ENCODE data around the gene OOSP3. TPM values are rescaled to one million over a fixed set of nuclear protein-coding genes. Genes with fewer than 3 reads are reported as not detected.

Gene OOSP3
- total and polyA plus RNA-seq, 2 donors (not counting 1 experiment from before 2014, with no cell fraction given), result not detected

DNA sequence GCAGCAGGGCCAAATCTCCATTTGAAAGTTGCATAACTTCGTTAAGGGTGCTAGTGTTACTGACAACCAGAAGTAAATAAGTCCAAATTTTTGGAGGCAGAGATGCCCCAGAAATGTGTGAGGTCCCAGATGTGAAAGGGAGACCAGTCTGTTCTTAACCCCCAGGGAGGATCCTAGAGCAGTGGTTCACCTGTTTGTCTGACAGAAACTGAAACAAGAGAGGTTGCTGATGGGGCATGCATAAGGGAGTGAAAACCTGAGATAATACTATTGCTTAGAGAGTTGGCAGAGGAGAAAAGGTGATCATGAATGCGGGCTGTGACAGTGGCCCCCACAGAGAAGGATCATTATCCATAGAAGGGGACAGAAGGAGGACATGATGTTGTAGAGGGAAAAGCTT, 37.1 kb upstream of the OOSP3 start:
- Histone ChIP-seq H4K20me1 (ENCODE audit: control insufficient read depth, insufficient read depth, low read length, poor library complexity, severe bottlenecking) (no peaks in the 10 kb centered on the region), H3K79me2 (ENCODE audit: control insufficient read depth, insufficient read depth, low read length) (no peaks in the 10 kb centered on the region), H3K4me3 (ENCODE audit: control extremely low read depth in 1 of 5, extremely low read depth in 1 of 5, insufficient read depth in 1 of 5, low read depth in 2 of 5, low read length in 4 of 5) (no peak overlapping the region), H3K9ac (ENCODE audit: low read length) (no peak overlapping the region), H3K27ac (ENCODE audit: low read length in 2 of 2) (no peak overlapping the region), H2AFZ (ENCODE audit: insufficient read depth, low read depth, low read length, poor library complexity, severe bottlenecking) (no peak overlapping the region), H3K4me1 (ENCODE audit: control insufficient read depth in 2 of 2, insufficient read depth in 2 of 2, low read length in 2 of 2) (no peaks in the 10 kb centered on the region), H3K4me2 (replicated peaks; ENCODE audit: low read depth, low read length, poor library complexity, severe bottlenecking) (no peak overlapping the region), H3K9me3 (ENCODE audit: control extremely low read depth in 1 of 3, control insufficient read depth in 2 of 3, insufficient read depth in 1 of 3, low read length in 2 of 3) (no peaks in the 10 kb centered on the region), H3K27me3 (replicated peaks in 1 of 4; ENCODE audit: control extremely low read depth in 1 of 4, control insufficient read depth in 3 of 4, insufficient read depth in 4 of 4, low read length in 3 of 4) (no peaks in the 10 kb centered on the region), H3K36me3 (replicated peaks in 1 of 2; ENCODE audit: control extremely low read depth in 1 of 2, control insufficient read depth in 1 of 2, extremely low read depth in 1 of 2, insufficient read depth in 2 of 2, low read length in 1 of 2) (no peaks in the 10 kb centered on the region)
- intact Hi-C loops (cut with micrococcal nuclease), result no loop called here
- TF ChIP-seq, protein P1, sequence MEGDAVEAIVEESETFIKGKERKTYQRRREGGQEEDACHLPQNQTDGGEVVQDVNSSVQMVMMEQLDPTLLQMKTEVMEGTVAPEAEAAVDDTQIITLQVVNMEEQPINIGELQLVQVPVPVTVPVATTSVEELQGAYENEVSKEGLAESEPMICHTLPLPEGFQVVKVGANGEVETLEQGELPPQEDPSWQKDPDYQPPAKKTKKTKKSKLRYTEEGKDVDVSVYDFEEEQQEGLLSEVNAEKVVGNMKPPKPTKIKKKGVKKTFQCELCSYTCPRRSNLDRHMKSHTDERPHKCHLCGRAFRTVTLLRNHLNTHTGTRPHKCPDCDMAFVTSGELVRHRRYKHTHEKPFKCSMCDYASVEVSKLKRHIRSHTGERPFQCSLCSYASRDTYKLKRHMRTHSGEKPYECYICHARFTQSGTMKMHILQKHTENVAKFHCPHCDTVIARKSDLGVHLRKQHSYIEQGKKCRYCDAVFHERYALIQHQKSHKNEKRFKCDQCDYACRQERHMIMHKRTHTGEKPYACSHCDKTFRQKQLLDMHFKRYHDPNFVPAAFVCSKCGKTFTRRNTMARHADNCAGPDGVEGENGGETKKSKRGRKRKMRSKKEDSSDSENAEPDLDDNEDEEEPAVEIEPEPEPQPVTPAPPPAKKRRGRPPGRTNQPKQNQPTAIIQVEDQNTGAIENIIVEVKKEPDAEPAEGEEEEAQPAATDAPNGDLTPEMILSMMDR (IDR thresholded peaks at IDR 0.05), result no peak
- no peak for TF ChIP-seq EZH2 (IDR thresholded peaks at IDR 0.05; ENCODE audit: borderline replicate concordance, insufficient read depth, low read depth, low read length, poor library complexity, severe bottlenecking)
- H3K4me1 Mint-ChIP-seq, result no peaks in the 10 kb centered on the region
- no peaks in the 10 kb centered on the region for H3K9me3 Mint-ChIP-seq (ENCODE audit: insufficient read depth)
- no peak for ATAC-seq (ENCODE audit: low read depth)
- POLR2A ChIA-PET, result no interaction called here
- no peak overlapping the region for H3K4me3 Mint-ChIP-seq
- no peak for DNase-seq
- CTCF ChIA-PET, result no interaction called here
- H3K27ac Mint-ChIP-seq, result no peak overlapping the region
- WGBS (ENCODE audit: insufficient coverage), result 94% methylated on average over 2 of the region's 2 CpGs
- peaks cover 15% of the 10 kb centered on the region for H3K27me3 Mint-ChIP-seq

DNA sequence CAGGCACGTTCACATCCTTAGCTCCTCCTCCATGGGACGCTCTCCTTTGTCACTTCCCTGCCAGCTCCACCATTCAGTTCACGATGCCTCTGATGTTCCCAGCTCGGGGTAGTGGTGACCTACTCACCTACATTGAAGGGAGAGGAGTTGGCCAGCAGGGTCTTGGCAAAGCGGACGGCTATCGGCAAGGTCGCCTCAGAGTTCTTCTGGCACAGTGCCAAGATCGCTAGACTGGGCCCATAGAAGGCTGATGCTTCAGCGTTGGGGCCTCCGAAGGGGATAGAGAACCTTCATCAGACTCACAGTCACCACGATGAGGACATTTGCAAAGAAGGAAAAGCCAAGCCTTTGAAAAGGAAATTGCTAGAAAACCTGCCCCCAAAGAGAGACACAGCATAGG, 36.3 kb upstream of the OOSP3 start:
- no peaks in the 10 kb centered on the region for H3K4me1 ChIP-seq (ENCODE audit: control insufficient read depth in 2 of 2, insufficient read depth in 2 of 2, low read length in 2 of 2)
- H2AFZ ChIP-seq (ENCODE audit: insufficient read depth, low read depth, low read length, poor library complexity, severe bottlenecking), result no peak overlapping the region
- no peak overlapping the region for H3K4me3 Mint-ChIP-seq
- ChIA-PET CTCF (no interaction called here), POLR2A (no interaction called here)
- no peak overlapping the region for H3K27ac Mint-ChIP-seq
- no peak overlapping the region for H3K9ac ChIP-seq (ENCODE audit: low read length)
- H3K27ac ChIP-seq (ENCODE audit: low read length in 2 of 2), result no peak overlapping the region
- no peak overlapping the region for H3K4me3 ChIP-seq (ENCODE audit: control extremely low read depth in 1 of 5, extremely low read depth in 1 of 5, insufficient read depth in 1 of 5, low read depth in 2 of 5, low read length in 4 of 5)
- no peaks in the 10 kb centered on the region for H3K4me1 Mint-ChIP-seq
- no peak overlapping the region for H3K4me2 ChIP-seq (replicated peaks; ENCODE audit: low read depth, low read length, poor library complexity, severe bottlenecking)
- H3K79me2 ChIP-seq (ENCODE audit: control insufficient read depth, insufficient read depth, low read length), result no peaks in the 10 kb centered on the region
- no peaks in the 10 kb centered on the region for H3K9me3 ChIP-seq (ENCODE audit: control extremely low read depth in 1 of 3, control insufficient read depth in 2 of 3, insufficient read depth in 1 of 3, low read length in 2 of 3)
- no peaks in the 10 kb centered on the region for H3K9me3 Mint-ChIP-seq (ENCODE audit: insufficient read depth)
- no peak for DNase-seq
- H4K20me1 ChIP-seq (ENCODE audit: control insufficient read depth, insufficient read depth, low read length, poor library complexity, severe bottlenecking), result no peaks in the 10 kb centered on the region
- TF ChIP-seq, protein P1 (IDR thresholded peaks at IDR 0.05), result no peak
- H3K36me3 ChIP-seq (replicated peaks in 1 of 2; ENCODE audit: control extremely low read depth in 1 of 2, control insufficient read depth in 1 of 2, extremely low read depth in 1 of 2, insufficient read depth in 2 of 2, low read length in 1 of 2), result no peaks in the 10 kb centered on the region
- intact Hi-C loops (cut with micrococcal nuclease), result no loop called here
- ATAC-seq (ENCODE audit: low read depth), result no peak
- WGBS (ENCODE audit: insufficient coverage), result 93% methylated on average over 11 of the region's 12 CpGs
- peaks cover 9% of the 10 kb centered on the region for H3K27me3 Mint-ChIP-seq
- H3K27me3 ChIP-seq (replicated peaks in 1 of 4; ENCODE audit: control extremely low read depth in 1 of 4, control insufficient read depth in 3 of 4, insufficient read depth in 4 of 4, low read length in 3 of 4), result no peaks in the 10 kb centered on the region

Data from B cell (primary cell).